GM12892 (cell line): ENCODE results near the gene TMEM150C.

Experiments used
- POLR2A ChIP-seq: IDR thresholded peaks from 2 replicates; pipeline ENCODE4 v1.6.1; 2011; ENCODE audit warnings: low read depth, low read length, control low read depth
- POLR2AphosphoS5 ChIP-seq: IDR thresholded peaks from 2 replicates; pipeline ENCODE4 v1.6.1; 2011; ENCODE audit warnings: low read depth, low read length, control low read depth
- TAF1 ChIP-seq: IDR thresholded peaks from 2 replicates; pipeline ENCODE4 v1.6.1; 2011; ENCODE audit warnings: low read depth, mild to moderate bottlenecking, control low read depth, low read length, borderline replicate concordance

- no peak for TF ChIP-seq POLR2AphosphoS5
- TF ChIP-seq POLR2A: no peak
- TF ChIP-seq TAF1: no peak
These were observed 94.3 kb downstream of the TMEM150C start for GRCh38 chr4:82467471-82467870.
